GM19452 (cell line): ENCODE measurements around the gene TRPT1.
"Not testable (repeated sequence)": the region's sequence is repeated elsewhere in the genome, so short reads cannot be mapped to it uniquely, and the experiment has no call there.

Source experiments
- ATAC-seq: cut with Tn5 transposase; IDR thresholded peaks from one replicate; pipeline ENCODE4 v1.9.1; 2021; ENCODE audit not compliant: unreplicated experiment

Gene TRPT1

GRCh38 chr11:64258946-64259532, 33.1 kb upstream of the TRPT1 start:
- no peak for ATAC-seq

DNA sequence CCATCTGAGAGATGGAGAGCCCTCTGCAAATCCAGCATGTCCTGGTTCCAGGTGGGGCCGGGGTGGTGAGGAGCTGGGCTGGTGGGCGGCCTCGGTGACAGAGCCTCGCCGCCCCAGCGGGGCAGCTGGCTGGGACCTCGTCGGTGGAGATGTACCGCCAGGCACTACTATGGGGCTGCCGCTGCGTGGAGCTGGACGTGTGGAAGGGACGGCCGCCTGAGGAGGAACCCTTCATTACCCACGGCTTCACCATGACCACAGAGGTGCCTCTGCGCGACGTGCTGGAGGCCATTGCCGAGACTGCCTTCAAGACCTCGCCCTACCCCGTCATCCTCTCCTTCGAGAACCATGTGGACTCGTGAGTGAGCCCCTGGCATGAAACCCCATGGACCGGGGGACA, 32.4 kb upstream of the TRPT1 start:
- ATAC-seq, result no peak

DNA sequence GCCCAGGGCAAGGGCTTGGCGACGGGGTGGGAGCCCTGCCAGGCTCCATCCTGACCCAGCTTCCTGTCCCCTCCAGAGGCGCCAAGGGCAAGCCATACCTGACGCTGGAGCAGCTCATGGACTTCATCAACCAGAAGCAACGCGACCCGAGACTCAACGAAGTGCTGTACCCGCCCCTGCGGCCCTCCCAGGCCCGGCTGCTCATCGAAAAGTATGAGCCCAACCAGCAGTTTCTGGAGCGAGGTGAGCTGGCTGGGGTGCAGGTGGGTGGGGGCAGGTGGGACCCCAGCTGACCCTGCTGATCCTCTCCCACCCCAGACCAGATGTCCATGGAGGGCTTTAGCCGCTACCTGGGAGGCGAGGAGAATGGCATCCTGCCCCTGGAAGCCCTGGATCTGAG, 30.3 kb upstream of the TRPT1 start:
- ATAC-seq, result no peak

- no peak for ATAC-seq
These were observed 29.4 kb upstream of the TRPT1 start for GRCh38 chr11:64255135-64256128.

GRCh38 chr11:64254326-64254725, 28.3 kb upstream of the TRPT1 start:
- no peak for ATAC-seq

- no peak for ATAC-seq
These were observed 27.5 kb upstream of the TRPT1 start for GRCh38 chr11:64253481-64253880.

DNA sequence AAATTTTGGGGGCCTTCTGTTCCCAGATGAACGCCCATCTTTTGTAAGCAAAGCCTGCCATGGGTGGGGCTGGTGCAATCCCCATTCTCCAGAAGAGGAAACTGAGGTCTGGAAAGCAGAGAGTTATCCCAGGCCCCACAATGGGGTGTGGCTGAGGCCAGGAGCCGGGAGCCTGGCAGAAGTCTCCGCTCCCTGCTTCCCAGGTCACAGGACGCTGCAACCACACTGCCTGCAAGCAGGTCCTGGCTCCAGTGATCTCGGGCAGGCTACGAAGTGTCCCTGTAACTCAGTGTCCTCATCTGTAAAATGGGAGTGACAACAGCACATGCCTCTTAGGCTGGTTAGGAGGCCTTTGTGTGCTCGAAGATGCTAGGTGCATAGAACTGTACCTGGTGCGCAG, 27.1 kb upstream of the TRPT1 start:
- no peak for ATAC-seq

GRCh38 chr11:64252003-64252872, 26.3 kb upstream of the TRPT1 start:
- no peak for ATAC-seq

- ATAC-seq, result no peak
These were observed 25.7 kb upstream of the TRPT1 start for GRCh38 chr11:64251753-64252002.

GRCh38 chr11:64251016-64251752, 25.2 kb upstream of the TRPT1 start, which contains the start of gene PLCB3:
TSS of gene PLCB3 (plus strand) at chr11:64251530. CDS start at chr11:64251650, 120 bp downstream.
- no peak for ATAC-seq

- no peak for ATAC-seq
These were observed 24.5 kb upstream of the TRPT1 start for GRCh38 chr11:64250415-64251015.

GRCh38 chr11:64249563-64250414, 23.8 kb upstream of the TRPT1 start:
- no peak for ATAC-seq

DNA sequence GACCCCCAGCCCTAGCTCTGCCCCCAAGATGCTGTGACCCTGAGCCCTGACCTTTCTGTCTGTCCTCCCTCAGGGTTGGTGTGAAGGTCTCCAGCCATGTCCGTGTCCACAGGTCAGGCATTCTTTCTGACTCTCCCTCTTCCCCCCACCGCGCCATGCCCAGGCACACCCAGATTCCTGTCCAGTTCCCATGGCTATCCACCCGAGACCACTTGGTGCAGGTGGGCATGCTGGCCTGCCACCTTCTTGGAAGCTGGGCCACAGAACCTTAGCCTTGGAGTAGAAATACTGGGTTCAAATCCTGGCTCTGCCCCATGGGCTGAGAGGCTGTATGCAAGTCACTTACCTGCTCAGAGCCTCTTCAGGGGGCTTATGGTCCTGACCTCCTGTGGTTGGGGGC, 23.1 kb upstream of the TRPT1 start:
- ATAC-seq, result no peak

GRCh38 chr11:64248578-64248977, 22.6 kb upstream of the TRPT1 start:
- no peak for ATAC-seq

DNA sequence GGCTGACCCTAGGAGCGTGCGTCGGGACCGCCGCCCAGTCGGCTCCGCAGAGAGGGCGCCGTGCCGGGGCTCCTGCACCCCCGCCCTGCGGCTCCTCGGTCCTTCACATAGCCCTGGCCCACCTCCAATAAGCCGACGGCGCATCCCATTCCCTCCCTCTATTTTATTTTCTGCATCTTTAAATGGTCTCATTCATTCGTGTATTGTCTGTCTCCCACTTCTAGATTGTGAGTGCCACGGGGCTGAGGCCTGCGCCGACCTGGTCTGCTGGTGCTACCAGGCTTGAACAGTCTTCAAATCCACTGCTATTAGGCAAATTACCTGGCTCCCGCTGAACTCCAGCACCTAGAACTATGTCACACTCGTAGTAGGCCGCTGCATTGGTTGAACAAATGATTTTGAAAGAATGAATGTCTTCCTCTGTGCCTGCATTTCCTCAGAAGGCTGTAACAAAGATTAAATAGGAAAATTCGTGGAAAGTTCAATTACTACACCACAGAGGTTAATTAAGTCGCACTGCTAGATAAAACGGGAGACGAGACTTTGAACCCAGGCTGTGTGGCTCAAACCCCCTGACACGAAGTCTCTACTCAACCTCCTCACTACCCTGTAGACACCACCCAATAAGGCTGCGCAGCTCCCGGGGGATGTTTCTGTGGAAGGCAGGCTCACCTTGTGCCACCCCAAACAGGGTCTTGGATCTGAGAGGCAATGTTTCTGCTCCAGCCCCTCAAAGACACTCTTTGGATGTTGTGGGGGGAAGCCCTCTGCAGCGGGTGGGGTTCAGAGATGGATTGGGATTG, 21.9 kb upstream of the TRPT1 start:
- no peak for ATAC-seq

GRCh38 chr11:64246871-64247728, 21.1 kb upstream of the TRPT1 start, which contains the start of gene PPP1R14B:
TSS of gene PPP1R14B (minus strand) at chr11:64246943. CDS start at chr11:64246673, 270 bp downstream.
- ATAC-seq, result no peak

GRCh38 chr11:64246621-64246870, 20.6 kb upstream of the TRPT1 start:
- ATAC-seq, result not testable (repeated sequence)
